Epithelial cell of proximal tubule (primary cell): ENCODE measurements around the gene GRM7. TPM values are rescaled to one million over a fixed set of nuclear protein-coding genes. Genes with fewer than 3 reads are reported as not detected.
A peak's percentile ranks its signal among the peaks of the same experiment; 100 is the strongest.

Experiments used
- DNase-seq: peaks from one replicate; pipeline ENCODE4 v3.0.0-alpha.2; 2011; ENCODE audit warnings: low read depth
- H3K4me3 ChIP-seq: 2 replicates; pipeline ENCODE4 v1.5.1; 2011; ENCODE audit warnings: low read depth, mild to moderate bottlenecking, low read length
- total RNA-seq: library from RNA; depleted of rRNA; stranded (reverse); fragments of >200 nt; gene quantifications from 2 replicates; pipeline ENCODE4 v1.2.3, GENCODE V29; 2015
- TF ChIP-seq, protein P1 (sequence below): conservative IDR thresholded peaks from 2 replicates; pipeline ENCODE4 v1.5.1; 2012; ENCODE audit warnings: low read depth, mild to moderate bottlenecking, low read length

The GRM7 gene
- total RNA-seq, 1 donor from 2014 or later = not detected

DNA sequence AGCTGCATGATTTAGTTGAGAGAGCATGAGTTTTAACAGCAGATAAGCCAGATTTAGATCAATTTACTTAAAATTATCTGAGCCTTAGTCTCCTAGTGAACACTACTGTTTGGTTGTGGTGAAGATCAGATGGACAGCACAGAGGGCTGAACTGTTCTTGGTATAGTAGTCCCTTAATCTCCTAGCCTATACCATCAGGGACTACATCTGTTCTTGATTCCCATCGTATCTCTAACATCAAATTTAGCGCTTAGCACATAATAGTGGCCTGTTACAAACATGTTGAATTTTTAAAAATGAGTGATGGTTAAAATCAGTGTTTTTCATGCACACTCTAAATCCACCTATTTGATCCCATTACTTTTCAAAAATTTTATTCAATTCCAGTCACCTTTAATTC, 507.7 kb downstream of the GRM7 start:
- DNase-seq = no peak
- TF ChIP-seq, protein P1, sequence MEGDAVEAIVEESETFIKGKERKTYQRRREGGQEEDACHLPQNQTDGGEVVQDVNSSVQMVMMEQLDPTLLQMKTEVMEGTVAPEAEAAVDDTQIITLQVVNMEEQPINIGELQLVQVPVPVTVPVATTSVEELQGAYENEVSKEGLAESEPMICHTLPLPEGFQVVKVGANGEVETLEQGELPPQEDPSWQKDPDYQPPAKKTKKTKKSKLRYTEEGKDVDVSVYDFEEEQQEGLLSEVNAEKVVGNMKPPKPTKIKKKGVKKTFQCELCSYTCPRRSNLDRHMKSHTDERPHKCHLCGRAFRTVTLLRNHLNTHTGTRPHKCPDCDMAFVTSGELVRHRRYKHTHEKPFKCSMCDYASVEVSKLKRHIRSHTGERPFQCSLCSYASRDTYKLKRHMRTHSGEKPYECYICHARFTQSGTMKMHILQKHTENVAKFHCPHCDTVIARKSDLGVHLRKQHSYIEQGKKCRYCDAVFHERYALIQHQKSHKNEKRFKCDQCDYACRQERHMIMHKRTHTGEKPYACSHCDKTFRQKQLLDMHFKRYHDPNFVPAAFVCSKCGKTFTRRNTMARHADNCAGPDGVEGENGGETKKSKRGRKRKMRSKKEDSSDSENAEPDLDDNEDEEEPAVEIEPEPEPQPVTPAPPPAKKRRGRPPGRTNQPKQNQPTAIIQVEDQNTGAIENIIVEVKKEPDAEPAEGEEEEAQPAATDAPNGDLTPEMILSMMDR = no peak
- H3K4me3 ChIP-seq = no peak overlapping the region

DNA sequence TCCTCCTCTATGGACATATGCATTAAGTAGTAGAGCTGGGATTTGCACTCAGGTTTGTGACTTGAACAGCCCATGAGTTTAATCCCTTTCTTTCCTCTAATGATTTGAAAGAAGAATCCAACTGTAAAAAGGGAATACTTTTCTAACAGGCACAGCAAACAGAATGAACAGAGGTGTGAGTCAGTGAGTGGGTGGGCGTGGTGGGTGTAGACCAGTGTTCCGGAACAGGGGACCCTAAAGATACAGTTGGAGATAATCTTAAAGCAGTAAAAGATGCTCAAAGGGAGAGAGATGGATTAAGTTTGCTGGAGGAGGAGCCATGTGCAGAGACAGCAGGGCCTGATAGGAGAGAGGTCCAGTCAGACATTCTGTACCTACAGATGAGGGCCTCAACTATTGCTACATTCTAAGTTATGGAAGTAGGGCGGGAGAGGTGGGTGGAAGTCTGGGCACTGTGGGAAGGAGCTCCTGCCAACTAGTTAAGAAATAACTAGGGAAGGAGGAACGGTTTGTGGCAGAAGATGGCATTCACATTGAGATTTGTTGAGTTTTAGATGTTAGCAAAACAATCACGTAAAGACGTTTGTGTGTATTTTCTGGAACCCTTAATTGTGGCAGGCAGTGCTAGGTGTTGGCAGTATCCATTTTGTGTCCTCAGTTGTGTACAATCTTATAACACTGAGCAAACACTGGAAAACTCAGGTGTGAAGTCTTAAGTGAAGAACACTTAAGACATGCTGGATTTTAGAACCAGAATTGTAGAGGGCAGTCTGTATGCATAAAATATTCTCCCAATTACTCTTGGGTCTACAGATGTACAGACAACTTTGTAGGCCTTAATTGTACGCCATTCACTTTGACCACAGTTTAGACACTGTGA, 511.0 kb downstream of the GRM7 start:
- TF ChIP-seq, protein P1 = no peak
- H3K4me3 ChIP-seq = no peak overlapping the region
- DNase-seq = peak; percentile 13

DNA sequence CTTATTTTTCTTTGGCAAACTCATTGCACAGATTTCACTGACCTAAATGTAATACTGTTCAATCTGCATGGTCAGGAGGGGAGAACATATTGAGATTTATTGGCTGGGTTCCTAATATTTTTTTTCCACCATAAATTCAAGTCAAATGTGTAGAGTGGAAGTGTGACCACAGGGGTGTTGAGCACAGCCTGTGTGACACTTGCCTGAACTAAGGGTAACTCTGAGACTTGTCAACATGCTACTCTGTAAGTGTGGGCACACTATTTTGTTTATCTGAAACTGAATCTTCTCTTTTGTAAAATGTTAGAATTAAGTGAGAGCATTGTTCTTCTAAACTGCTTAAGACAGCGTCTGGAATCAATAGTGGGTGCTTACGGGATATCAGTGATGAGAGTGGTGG, 516.2 kb downstream of the GRM7 start:
- H3K4me3 ChIP-seq = no peak overlapping the region
- no peak for DNase-seq
- TF ChIP-seq, protein P1 = no peak

DNA sequence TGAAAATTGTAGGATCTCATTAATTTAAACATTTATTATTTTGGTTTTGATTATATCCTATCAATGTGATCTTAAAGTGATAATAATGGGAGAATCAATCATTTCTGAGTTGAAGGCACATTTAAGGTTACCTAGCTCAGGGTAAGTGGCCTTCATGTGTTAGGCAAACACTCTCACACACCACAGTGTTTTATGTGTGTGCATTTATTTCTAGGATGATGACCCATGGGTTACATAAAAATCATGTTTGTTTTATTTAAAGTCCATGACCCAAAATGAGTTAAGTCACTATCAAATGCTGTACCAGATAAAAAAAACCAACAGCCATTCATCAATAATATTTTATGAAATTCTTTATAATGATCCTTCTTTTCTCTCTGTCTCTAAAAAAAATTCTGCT, 520.8 kb downstream of the GRM7 start:
- H3K4me3 ChIP-seq = no peak overlapping the region
- TF ChIP-seq, protein P1 = no peak
- DNase-seq = no peak

DNA sequence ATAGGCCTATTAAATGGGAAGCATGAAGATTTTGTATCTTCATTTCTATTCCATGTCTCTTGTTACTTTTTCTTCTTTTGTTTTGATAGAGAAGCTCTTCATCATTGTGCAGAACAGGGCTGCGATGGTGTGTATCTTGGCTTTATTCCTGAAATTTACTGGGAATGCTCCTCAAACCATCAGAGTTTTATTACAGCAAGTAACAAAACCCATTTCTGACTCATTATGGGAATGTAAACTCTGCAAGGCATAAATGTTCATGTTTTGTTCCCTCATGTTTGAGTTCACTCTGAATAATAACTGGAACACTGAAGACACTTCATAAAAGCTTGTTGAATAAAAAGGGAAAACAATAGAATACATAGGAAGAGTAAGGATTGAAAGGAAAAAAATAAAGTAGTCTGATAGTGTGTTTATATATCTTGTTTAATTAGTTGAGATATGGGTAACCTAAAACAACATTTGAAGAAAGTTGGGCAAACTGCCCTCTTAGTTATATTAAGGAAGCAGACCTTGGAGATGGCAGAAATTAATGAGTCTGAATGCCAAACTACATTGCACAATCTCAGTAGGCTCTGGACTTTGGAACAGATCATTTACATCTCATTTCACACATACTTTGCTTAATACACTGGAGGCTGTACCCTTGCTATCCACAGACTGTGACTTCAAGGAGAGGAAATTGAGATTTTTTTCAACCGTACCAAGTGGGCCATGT, 521.5 kb downstream of the GRM7 start:
- peak; percentile 83 for DNase-seq
- TF ChIP-seq, protein P1 = no peak
- H3K4me3 ChIP-seq = no peak overlapping the region

DNA sequence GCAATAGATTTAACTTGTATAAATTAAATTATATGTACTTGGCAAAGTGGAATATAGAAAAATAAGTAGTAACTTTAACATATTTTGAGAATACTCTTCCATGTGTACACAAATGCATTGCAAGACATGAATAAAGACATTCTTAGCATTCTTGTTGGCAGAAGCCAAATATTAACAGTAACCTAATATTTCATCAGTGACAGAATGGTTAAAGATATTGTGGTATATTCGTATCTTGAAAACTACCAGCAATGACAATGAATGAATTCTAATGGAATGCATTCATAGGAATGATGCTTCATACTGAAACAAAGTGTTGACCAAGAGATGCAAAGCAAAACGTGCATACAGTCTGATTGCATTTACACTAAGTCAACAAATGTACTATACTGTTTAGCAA, 524.7 kb downstream of the GRM7 start:
- TF ChIP-seq, protein P1 = no peak
- DNase-seq = no peak
- no peak overlapping the region for H3K4me3 ChIP-seq
